Globus pallidus (tissue), 1 donor: ENCODE measurements around the gene KATNAL1.

Experiments used
- DNase-seq: peaks from one replicate; pipeline ENCODE4 v3.0.0-alpha.2; 2015; ENCODE audit warnings: low spot score

Gene KATNAL1

DNA sequence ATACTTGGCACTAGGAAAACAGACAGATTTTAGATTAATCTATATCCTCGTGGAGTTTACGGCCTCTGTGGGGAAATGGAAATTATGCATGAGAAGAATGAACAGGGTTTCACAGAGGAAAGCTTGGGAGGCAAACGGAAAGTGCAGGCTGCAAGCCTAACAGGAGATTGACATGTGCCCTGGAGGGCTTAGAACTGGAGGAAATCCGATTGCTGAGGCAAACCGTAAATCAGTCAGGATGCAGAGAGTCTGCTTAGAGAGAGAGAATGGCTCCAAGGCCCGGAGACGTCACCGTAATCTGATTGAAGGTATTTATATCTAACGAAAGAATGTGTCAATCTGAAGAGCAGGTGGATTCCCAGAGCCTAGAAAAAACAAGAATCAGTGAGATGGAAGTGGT lies 143.2 kb downstream of the KATNAL1 start:
- no peak for DNase-seq

DNA sequence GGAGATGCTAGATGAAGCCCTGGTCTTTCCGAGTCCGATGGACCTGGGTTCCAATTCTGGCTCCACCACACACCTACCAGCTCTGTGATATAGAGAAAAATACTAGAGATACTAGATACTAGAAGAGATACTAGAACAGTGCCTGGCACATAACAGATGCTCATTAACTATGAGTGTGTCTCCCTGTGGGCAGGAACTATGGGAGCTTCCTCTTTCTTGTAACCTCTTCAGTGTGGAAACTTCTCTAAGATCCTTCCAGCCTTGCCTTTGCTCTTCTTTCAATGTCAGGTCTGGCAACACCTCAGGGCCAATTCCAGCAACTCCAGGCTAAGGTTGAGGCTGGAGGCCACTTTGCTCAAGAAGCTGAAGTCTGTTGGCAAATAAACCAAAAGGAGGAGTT lies 143.9 kb downstream of the KATNAL1 start:
- no peak for DNase-seq

DNA sequence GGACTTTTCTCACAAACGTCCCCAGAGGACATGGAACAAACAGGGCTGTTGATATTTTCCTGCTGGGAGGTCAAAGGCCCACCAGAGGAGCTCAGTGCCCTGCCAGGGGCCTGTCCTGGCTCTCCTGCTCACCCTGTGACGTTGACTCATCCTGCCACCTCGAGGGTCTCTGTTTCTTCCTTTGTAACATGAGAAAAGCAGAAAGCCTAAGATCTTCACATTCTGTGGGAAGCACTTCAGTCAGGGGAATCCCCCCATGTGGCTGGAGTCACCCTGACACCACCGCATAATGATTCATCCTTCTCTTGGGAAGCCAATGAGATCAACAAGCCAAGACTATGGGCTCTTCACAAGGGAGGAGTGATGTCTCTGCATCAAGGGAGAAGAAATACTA lies 147.9 kb downstream of the KATNAL1 start:
- DNase-seq = no peak

DNA sequence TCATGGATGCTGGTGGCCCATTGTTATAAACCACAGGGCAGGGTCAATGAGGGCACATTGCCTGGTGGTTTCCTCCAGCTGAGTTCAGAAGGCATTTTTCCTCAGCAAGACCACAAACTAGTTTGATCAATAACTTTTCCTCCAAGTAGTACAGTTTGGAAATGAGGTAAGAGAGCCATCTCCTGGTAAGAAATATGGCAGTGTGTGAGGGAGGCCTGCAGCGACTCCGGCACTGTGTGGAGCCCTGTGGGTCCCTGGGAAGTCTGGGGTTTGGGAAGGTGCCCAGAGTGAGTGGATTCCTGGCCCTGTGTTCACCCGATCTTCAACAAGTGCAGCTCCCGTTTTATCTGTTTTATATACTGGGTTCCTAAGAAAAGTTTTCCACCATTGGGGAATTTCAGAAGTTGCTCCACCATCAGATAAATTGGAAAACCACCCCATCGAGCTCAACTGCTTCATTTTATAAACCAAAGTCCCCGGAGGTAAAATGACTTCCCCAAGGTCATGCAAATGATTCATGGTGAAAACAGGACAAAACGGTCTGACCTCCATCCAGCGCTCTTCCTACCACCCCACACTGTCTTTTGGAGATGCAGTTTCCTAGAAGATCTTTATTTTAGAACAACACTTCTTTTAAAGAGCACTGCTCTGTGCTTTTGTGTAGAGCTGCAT lies 148.4 kb downstream of the KATNAL1 start:
- DNase-seq = no peak

DNA sequence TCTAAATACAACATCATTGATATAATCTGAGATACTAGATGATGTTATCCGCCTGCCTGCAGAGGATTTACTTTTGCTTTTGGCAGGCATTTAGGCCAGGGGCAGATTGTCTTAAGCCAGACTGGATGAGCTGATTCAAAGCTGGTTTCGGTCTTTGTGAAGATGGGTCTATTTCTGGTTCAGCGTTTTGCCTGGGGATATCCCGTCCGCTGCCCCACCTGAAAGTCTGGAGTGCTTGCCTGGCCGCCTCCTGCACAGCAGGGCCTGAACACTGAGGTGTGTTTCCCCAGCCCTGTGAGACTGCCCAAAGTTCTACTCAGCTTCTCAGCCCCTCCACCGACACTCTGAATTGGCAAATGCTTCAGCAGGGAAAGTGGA lies 149.7 kb downstream of the KATNAL1 start:
- no peak for DNase-seq

DNA sequence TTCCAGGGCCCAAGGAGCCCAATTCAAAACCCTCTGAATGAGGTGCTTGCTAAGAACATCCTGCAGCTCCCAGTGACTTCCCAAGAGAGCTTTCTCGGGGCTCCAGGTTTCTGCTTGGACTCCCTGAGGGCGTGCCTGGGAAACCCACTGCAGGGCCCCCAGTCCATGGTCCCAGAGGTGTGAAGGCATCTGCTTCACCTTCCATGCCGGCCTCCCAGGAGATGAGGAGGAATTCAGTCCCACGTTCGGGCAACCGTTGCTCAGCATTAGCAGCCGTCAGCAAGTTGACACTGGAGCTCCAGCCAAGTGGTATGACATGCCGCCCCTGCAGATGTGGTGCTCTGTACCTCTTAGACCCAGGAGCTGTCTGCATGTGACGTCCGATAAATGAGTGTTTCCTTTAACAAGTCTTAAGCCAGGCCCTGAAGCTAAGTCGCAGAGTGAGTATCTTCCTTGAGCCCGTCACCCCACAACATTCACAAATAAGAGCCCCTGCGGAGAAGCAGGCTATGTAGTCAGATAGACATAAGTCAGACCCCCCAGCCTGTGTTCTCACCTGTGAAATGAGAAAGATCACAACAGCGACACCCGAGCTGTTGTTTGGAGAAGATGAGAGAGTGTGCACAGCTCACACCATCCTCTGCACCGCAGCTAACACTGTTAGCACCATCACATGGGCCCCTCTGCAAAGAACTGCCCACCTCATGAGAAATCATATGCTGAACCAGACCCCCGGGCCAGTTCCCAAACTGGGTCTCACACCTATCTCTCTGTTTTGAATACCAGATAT lies 150.3 kb downstream of the KATNAL1 start:
- no peak for DNase-seq

DNA sequence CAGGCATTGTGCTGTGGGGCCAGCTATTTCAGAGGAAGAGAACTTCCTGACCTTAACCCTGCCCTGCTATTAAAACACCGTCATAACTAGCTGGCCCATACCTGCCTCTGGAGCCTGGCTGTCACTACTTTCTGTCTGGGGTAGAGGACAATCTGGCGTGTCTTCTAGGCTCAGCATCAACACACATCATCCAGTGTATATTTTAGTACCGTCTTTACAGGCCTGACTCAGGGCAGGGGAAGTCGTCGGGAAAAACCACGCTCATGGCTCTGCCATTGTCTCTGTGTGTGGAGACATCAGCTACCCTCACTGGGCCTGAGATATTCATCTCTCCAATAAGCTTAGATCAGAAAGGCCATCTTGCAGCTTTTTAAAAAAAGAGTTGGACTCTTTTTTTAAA lies 151.1 kb downstream of the KATNAL1 start:
- DNase-seq = no peak

DNA sequence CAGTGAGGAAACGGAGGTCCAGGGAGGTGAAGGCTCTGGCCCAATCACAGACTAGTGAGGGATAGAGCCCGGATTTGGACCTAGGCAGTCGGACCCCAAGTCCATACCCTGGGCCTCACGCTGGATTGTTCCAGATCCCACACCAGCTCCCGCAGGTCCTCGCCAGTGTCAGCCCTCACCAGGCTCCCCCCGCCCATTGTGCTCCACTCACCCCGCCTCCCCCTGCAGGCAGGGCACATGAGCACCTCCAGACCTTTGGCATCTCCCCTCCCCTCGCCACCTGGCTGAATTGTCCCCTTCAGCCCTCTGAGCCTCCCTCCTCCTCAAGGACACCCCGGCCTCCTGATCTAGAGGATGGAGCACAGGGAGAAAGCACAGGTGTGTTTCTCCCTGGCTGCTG lies 152.4 kb downstream of the KATNAL1 start:
- DNase-seq = no peak

DNA sequence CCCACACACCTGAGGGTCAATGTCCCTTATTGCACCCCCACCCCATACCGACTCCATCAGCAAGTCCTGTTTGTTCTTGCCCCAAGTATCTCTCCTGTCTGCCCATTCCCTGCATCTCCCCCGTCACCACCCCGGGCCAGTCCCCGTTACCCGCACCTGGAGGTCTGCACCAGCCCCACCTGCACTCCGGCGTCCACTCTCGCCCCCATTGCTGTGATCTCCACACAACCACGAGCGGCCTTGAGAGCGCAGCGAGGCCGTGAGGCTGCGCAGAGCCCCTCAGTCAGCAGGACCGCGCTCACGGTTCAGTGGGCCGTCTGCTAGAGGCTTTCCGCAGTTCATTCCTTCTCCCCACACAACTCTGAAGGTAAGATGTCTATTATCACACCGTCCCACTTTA lies 152.8 kb downstream of the KATNAL1 start:
- no peak for DNase-seq

DNA sequence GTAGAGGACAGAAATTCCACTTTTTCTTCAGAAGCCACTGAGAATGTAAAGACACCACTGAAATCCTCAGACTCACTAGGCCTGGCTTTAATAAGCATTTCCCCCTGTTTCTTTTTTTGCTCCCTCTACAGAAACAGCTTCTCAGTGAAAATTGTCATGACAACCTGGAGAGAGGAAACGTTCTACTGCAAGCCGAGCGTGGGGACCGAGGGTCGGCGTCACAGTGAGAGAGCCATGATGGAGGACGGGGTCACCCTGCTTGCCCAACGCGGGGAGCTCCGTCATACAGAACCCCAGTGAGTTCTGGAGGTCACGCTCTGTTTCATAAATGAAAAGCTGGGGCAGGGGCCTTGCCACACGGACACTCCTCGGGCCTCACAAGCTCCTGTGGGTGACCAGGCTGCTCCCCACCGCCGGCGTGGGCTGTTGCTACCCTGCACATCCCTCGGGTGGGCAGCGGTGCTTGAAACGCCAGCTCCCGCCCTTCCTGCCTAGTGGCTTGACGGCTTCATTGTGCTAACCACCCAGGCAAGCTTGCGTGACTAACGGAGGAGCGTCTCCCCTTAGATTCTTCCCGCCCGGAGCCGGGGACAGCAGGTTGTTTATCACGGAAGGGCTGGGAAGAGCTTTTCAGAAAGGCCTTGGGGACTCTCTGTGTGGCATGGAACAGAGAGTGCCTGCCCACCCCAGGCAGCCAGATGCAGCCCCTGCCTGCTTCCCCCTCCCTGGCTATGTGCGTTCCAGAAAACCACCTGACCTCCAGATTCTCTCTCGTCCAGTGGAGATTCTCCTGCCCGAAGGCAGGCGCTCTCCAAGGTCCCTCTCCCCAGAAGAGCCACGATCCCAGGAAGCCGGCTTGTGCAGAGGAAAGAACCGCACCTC lies 153.6 kb downstream of the KATNAL1 start:
- DNase-seq = no peak
